Stimulated activated CD4-positive, alpha-beta T cell treated with anti-CD3 and anti-CD28 coated beads, Interleukin-12 subunit alpha, Interleukin-12 subunit beta, amount 100 ng/mL, for 48 hours (primary cell): Measurements from ENCODE around the gene TMTC2.
A peak's percentile ranks its signal among the peaks of the same experiment; 100 is the strongest.

Experiments
- DNase-seq, 3 donors: peaks; one replicate each; pipeline ENCODE4 v3.0.0-alpha.2; 2020; ENCODE audit warnings: low read depth in 2 of 3, low spot score in 1 of 3

TMTC2 gene

DNA sequence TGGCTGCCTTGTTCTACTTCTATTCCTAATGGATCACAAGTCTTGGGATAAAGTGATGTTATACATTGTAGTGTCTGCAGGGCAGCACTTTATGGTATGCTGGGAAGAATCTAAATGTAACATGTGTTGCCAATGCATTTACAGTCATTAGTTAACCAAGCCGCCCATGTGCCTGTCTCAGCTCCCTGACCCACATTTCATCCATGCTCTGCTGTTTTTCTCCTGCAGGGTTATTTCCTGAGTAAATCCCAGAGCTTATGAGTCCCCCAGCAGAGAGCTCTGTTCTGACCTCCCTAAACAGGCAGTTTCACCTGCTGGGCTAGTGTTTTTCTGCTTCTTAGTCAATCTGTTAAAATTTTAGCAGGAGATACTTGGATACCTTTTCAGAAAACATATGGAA lies 4.4 kb upstream of the TMTC2 start:
- no peak for DNase-seq

DNA sequence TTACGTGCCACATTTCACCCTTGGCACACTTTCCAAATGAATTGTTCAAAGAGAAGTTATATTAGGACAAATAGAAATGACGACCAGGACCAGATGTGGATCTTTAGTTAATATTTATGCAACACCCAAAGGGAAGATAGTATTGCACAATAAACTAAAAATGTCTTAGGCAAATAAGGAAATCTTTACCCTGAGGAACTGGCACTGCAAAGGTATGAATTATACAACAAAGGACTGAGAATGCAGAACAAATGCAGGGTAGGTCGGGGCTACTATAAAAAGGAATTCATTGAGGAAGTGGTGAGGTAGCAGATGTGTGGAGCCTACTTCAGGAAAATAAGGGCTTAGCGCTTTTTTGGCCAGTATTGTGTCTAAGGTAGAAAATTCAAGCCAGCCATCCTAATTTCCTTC lies 3.9 kb upstream of the TMTC2 start:
- no peak for DNase-seq

- DNase-seq = peak; percentile 85 to 89 (median 87)
Observed at GRCh38 chr12:82685790-82686167, 927 bp upstream of the TMTC2 start.

DNA sequence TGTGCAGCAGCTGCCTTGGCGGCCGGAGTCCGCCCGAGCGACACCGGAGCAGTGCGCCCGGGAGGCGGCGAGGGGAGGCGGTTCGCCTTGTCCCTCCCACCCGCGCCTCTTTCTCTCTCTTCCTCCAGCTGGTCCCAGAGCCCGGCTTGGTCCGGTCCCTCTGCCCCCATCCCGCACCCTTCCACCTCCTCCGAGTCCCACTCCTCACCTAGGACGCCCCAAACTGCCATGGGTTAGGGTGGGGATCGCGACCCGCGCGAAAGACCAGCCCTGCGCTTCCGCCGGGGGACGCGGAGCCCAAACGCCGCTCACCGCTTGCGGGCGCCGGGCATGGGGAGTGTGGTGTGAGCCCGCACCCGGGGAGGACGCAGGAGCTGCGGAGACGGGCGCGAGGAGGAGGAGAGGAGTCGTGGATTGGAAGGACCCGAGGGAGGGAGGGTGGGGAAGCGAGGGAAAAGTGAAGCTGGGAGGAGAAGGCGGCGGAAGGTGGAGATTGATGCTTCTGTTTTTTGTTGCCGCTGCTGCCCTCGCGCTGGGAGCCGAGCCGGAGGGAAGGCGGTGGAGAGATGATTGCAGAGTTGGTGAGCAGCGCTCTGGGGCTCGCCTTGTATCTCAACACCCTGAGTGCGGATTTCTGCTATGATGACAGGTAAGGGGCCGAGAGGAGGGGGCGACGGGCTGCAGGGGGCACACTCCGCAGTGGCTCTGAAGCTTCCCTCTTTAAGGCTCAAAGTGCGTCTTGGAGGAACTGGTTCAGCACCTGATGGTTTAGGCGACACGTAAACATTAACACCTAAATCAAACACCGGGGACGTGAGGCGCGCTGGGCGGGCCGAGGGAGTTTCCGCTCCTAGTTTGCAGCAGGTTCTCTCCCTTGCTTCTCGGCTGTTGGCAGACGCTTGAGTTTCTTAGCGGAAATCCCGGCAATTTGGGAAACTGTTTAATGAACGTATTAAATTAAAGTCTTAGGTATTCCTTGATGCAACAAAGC lies 610 bp downstream of the TMTC2 start:
- peak; percentile 15 to 59 (median 21) for DNase-seq

DNA sequence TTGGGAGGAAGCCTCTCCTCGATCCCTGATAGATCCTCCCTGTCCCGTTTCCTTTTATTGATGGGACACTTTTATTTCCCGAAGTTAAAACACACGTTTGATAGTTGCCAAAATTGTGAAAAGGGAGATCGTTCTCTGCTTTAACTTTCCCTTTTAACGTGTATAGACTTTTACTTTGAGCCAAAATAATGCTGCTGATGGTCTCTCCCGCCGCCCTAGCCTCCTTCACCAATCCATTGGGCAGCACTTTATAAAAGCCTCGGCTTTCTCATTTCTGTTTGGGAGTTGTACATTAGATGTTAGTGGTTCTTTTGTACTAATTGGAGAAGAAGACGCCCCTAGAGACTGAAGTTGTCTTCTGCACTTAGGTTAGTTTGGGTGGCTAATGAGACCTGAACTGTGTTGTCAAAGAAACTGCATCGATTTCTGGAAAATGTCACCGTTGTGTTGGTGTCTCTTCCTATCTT lies 1.4 kb downstream of the TMTC2 start:
- DNase-seq = no peak

DNA sequence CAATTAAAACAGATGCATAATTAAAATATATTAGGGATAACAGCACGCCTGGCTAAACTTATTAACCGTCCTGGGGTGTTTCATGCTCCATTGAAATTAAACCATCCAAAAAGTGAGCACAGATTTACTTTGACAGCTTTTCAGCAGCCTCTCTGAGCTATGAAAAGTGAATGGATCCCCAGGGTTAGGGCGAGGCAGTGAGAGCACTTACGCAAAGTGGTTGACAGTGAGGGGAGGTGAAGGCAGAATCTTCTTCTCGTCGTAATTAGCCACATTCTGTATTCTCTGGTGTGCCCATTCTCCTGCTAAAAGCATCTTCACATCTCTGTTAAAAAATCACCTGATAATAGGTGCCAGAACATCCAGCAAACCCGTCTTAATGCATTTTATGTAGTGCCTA lies 1.9 kb downstream of the TMTC2 start:
- no peak for DNase-seq

DNA sequence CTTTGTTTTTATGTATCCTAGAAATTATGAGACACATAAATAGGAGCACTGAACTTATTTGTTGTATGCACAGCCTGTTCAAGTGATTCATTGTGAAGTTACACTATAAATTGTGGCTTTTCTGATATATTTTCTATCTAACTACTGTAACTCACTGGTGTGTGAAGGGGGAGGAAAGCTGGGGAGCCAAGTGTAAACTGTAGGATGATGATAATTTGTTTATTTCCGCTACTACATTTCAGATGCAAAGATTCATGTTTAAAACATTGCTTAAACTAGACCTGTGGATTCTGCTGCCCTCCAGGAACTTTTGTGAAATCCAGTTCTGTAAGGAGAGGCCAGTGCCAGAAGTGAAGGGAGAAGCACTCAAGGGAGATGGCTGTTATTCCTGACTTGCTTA lies 3.3 kb downstream of the TMTC2 start:
- DNase-seq = no peak

GRCh38 chr12:82691513-82691912 lies 4.8 kb downstream of the TMTC2 start:
- no peak for DNase-seq

GRCh38 chr12:82694276-82694675 lies 7.6 kb downstream of the TMTC2 start:
- DNase-seq = no peak

DNA sequence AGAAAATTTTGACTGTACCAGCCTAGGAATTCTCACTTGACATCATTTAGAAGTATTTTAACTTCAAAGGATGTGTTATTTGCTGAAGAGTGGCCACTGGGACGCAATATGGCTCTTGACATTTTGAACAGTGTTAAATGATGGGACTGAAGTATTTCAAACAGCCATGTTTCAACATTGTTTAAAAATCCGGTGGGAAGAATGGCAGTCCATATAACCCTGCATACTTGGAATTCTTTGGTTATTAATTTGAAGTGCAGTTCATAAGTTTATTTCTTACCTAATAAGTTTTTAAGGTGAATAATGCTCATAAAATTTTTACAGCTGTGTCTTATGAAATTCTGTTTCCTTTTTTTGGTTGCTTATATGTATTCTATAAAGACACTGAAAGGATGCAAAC lies 8.3 kb downstream of the TMTC2 start:
- DNase-seq = no peak

DNA sequence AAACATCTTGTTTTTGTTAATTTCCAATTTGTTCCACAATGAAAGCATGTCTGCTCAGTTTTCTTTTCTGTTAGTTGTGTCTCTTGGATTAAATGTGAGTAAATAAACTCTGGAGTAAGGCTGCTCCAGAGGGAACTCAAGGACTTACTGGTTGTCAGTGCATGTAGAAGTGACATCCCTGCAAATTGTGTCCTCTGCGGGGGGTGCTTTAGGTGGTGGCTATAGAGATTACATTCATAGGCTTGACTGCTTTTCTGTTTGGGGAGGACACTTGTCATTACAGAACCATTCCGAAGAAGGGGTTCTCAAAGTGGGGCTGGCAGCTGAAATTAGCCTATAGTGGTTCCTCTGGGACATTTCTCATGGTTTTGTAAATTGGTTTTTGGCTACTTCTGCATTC lies 8.8 kb downstream of the TMTC2 start:
- DNase-seq = no peak

DNA sequence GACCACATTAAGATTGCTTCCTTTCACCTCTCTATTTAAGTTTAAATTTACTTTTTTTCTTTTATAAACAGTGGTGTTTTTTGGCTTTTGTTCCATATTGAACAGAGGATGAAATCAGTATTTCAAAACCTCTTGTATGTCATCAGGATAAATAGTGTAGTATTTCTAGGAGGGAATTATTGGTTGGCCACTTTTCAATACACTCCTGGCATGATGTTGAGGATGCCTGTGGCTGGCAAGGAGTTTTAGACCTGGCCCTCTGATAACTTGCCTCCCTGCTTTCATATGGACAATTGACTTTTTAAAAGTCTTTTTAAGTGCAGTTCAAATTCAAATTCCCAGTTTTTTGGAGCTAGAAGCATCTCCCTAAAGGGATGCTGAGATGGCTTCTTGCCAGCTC lies 9.8 kb downstream of the TMTC2 start:
- DNase-seq = no peak

DNA sequence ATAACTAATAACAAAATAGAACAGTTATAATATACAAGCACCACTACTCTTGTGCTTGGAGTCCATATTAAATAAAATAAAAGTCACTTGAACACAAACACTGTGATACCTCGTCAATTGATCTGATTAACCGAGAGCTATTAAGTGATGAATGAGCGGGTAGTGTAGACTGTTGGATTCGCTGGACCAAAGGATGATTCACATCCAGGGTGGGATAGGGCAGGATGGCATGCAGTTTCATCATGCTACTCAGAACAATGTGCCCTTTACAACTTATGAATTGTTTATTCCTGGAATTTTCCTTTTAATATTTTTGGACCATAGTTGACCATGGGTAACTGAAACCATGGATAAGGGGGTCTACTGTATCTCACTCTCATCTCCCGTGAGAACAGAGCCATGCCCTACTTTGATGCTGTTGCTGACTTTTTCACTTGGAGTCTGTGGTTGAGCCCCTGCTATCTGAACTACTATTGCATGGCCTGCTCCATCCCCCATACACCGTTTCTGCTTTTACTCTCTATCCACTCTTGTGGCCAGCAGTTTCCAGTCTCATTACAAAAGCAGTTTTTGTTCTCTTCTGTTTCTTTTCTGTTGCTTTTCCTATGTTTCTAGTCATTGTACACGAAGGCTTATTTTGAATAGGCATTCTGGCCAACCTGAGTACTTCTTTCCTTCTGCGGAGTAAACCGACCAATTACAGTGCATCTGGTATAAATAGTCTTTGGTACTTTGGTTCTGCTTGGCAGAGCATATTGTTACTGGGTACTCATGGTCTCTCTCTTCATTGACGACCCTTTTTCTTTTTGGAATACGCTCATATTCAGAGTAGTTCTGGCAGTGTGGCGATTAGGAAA lies 12.2 kb downstream of the TMTC2 start:
- no peak for DNase-seq

DNA sequence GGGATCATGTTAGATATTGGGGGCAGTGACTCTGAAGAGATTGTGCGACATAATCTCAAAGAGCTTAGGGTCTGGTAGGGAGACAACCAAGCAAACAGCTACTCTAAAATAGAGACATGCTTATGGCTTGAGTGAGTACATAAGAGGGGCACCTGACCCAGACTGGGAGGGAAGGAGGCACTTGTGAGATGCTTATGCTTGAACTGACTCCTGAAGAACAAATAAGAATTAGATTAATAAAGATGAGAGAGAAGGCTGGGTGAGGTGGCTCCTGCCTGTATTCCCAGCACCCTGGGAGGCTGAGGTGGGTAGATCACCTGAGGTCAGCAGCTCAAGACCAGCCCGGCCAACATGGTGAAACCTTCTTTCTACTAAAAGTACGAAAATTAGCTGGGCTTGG lies 19.1 kb downstream of the TMTC2 start:
- DNase-seq = no peak

- no peak for DNase-seq
Observed at GRCh38 chr12:82708061-82708879, 21.6 kb downstream of the TMTC2 start.

DNA sequence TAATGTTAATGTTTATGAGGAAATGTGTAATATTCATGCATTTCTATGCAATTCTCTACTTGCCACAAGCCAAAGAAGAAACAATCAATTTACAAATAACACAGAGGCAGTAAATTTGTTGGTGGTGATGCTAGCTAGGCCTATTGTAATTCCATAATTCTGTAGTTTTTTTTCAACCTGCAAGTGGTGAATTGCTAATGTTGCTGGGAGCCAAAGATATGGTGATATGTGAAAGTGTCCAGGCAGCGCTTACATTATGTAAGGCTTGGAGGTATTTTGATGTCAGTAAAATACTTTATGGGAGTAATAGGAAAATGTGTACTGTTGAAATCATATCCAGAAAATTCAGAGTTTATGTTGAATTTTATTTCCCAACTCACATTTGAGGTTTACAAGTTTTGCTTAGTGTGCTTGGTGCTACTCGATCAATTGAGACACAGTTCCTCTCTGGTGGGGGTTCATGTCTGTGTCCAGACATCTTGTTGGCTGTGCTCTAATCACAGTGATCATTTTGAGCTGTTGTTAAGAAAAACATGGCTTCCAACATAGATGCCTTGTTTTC lies 23.2 kb downstream of the TMTC2 start:
- DNase-seq = no peak

- DNase-seq = no peak
Observed at GRCh38 chr12:82710741-82711140, 24.0 kb downstream of the TMTC2 start.

DNA sequence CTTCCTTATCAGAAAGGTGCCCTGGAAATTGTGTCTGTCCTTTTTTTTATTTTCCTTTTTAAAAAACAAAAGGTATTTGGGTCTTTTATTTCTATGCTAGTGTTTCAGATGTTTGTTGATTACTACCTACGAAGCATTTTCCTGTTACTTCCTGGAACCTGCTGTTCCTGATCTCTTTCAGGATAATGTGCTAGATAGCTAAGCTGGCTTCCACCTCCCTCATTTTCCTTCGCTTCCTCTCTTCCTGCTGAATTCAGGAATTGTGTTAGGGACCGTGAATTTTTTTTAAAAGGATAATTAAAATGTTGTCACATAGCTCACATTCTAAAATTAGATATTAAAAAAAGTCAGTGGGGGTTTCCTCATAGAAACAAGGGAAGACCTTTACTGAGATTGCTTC lies 27.7 kb downstream of the TMTC2 start:
- DNase-seq = no peak

GRCh38 chr12:82721726-82722125 lies 35.0 kb downstream of the TMTC2 start:
- no peak for DNase-seq

- DNase-seq = peak in 1 of 3 donors; percentile 2
Observed at GRCh38 chr12:82723093-82723492, 36.4 kb downstream of the TMTC2 start.

DNA sequence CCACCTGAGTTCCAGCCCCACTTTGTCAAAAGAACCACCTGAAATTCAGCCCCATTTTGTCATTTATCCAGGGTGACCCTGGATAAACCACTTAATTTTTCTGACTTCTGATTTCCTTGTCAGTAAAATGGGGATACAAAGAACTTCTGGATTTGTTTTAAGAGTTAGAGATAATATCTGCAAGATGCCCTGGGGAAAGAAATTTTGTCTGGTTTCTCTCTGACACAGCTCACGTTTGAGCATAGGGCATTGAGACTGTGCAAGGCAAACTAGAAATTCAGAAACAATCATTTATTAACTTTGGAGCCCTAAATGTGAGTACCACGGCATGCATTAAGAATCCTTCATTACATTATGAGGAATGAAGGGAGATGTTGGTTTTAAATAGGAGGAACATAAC lies 37.2 kb downstream of the TMTC2 start:
- DNase-seq = no peak
